AG04450 (cell line): ENCODE data around the gene C16orf86. TPM values are rescaled to one million over a fixed set of nuclear protein-coding genes. Genes with fewer than 3 reads are reported as not detected.

Experiments used
- CTCF ChIA-PET: fragments of 300-600, 350-600 bp; formaldehyde crosslinking; extraction: SDS; loops from one replicate; lab custom pipeline; 2022; ENCODE audit warnings: antibody characterized with exemption, inconsistent platforms; lab: Charles Lee
- POLR2A ChIA-PET: fragments of 350-600 bp; formaldehyde crosslinking; extraction: SDS; loops from one replicate; lab custom pipeline; 2021; ENCODE audit warnings: antibody characterized with exemption, inconsistent platforms; lab: Yijun Ruan, JAX
- DNase-seq: peaks from one replicate; pipeline ENCODE4 v3.0.0-alpha.2; 2011; ENCODE audit warnings: low read depth, low spot score
- H3K27ac ChIP-seq: one replicate; pipeline ENCODE4 v1.5.1; 2012; ENCODE audit warnings: low read depth, low read length, control low read depth
- H3K27me3 ChIP-seq: one replicate; pipeline ENCODE4 v1.6.0; 2012; ENCODE audit warnings: low read length; ENCODE audit not compliant: control insufficient read depth, insufficient read depth
- H3K4me3 ChIP-seq: 2 replicates; pipeline ENCODE4 v1.5.1; 2011; ENCODE audit warnings: mild to moderate bottlenecking, low read depth, low read length, control low read depth
- H3K9me3 ChIP-seq: 2 replicates; pipeline ENCODE4 v1.5.1; 2012; ENCODE audit warnings: low read length; ENCODE audit not compliant: control insufficient read depth, insufficient read depth
- CTCF ChIP-seq: IDR thresholded peaks from 2 replicates; pipeline ENCODE4 v1.5.1; 2011; ENCODE audit warnings: low read depth, low read length, control low read depth, inconsistent platforms
- polyA plus RNA-seq: library from polyadenylated mRNA; depleted of rRNA; stranded (reverse); fragments of >200 nt; gene quantifications from 2 replicates; pipeline ENCODE4 v1.2.3, GENCODE V29; 2011

Gene C16orf86
- polyA plus RNA-seq, 1 experiment = 0.56 TPM

- Histone ChIP-seq H3K4me3 (no peak overlapping the region), H3K9me3 (no peaks in the 10 kb centered on the region; the same call in 1 of the 2 replicates), H3K27ac (no peak overlapping the region), H3K27me3 (peaks cover 61% of the 10 kb centered on the region)
- ChIA-PET POLR2A (interaction anchor here (1.1 kb wide), 1 partner anchor 85 kb away, joined by 4 read pairs; the partner anchor contains the start of gene CTCF), CTCF (interaction anchor here (2.3 to 10.2 kb wide), 3 partner anchors 100 to 126 kb away, joined by 5 to 75 read pairs (median 74); no protein-coding TSS in a partner anchor)
- TF ChIP-seq CTCF = no peak
- DNase-seq = no peak
Observed at GRCh38 chr16:67647111-67647651, 19.4 kb upstream of the C16orf86 start.

DNA sequence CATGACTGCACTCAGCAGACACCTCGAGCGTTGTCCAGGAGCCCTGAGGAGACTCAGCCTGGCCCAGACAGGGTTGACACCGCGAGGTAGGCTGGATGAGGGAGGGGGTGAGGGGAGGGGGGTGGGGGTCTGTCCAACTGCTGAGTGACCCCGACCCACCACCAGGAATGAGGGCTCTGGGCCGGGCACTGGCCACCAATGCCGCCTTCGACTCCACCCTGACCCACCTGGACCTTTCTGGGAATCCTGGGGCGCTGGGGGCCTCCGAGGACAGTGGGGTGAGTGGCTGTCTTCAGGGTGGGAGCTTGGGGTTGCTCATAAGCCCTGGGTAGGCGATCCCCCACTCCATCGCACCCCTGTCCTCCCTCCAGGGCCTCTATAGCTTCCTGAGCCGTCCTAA is 18.9 kb upstream of the C16orf86 start:
- no peak overlapping the region for H3K4me3 ChIP-seq
- no peak for DNase-seq
- ChIA-PET POLR2A (interaction anchor here (1.1 kb wide), 1 partner anchor 86 kb away, joined by 4 read pairs; the partner anchor contains the start of gene CTCF), CTCF (interaction anchor here (2.3 to 10.2 kb wide), 2 partner anchors 100 to 126 kb away, joined by 5 to 75 read pairs; no protein-coding TSS in a partner anchor)
- no peak overlapping the region for H3K27ac ChIP-seq
- TF ChIP-seq CTCF = no peak
- H3K9me3 ChIP-seq = no peaks in the 10 kb centered on the region; the same call in 1 of the 2 replicates
- H3K27me3 ChIP-seq = peaks cover 64% of the 10 kb centered on the region

- DNase-seq = no peak
- ChIA-PET CTCF (interaction anchor here (2.3 to 10.2 kb wide), 2 partner anchors 101 to 127 kb away, joined by 5 to 75 read pairs; no protein-coding TSS in a partner anchor), POLR2A (interaction anchor here (1.1 kb wide), 1 partner anchor 86 kb away, joined by 4 read pairs; the partner anchor contains the start of gene CTCF)
- no peak for TF ChIP-seq CTCF
- peaks cover 64% of the 10 kb centered on the region for H3K27me3 ChIP-seq
- no peak overlapping the region for H3K4me3 ChIP-seq
- H3K9me3 ChIP-seq = no peaks in the 10 kb centered on the region; the same call in 1 of the 2 replicates
- no peak overlapping the region for H3K27ac ChIP-seq
Observed at GRCh38 chr16:67648088-67648763, 18.4 kb upstream of the C16orf86 start.

DNA sequence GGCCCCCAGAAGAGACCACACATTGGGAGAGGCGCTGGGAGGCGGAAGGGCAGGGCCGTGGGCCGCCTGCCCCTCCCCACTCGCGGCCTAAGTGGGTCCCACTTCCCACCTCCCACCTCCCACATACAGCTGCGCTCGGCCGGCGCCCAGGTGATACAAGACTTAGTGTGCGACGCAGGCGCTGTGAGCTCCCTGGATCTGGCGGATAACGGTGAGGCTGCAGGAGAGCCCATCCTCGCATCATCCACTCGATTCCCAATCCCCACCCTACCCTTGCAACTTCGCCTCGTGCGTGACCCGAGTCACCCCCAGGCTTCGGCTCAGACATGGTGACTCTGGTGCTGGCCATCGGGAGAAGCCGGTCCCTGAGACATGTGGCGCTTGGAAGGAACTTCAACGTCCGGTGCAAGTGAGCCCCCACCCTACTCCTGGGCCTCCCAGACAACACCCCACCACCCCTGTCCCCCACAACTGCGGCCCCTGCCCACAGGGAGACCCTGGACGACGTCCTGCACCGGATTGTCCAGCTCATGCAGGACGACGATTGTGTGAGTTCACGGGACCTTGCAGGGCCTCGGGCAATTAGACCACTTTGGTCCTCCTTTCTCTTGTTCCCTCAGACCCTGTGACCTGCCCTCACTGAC is 17.7 kb upstream of the C16orf86 start:
- Histone ChIP-seq H3K27ac (no peak overlapping the region), H3K9me3 (no peaks in the 10 kb centered on the region; the same call in 1 of the 2 replicates), H3K4me3 (no peak overlapping the region), H3K27me3 (peaks cover 62% of the 10 kb centered on the region)
- ChIA-PET POLR2A (interaction anchor here (3.4 kb wide), 1 partner anchor 11 kb away, joined by 12 read pairs; the partner anchor contains the start of gene ACD), CTCF (interaction anchor here (1.0 to 10.2 kb wide), 3 partner anchors 11 to 127 kb away, joined by 4 to 75 read pairs (median 5); partner anchors contain the start of gene ACD)
- TF ChIP-seq CTCF = no peak
- DNase-seq = no peak
